OCI-LY7 (cell line): ENCODE results near the gene GPR63.

Experiments used
- CTCF ChIP-seq: fragments of 200-600 bp; sonication (generic); conservative IDR thresholded peaks from 2 replicates; pipeline ENCODE4 v1.5.1; 2014; ENCODE audit warnings: mild to moderate bottlenecking, antibody characterized with exemption, low read length, moderate library complexity, mixed read lengths
- EZH2phosphoT487 ChIP-seq: fragments of 200-600 bp; sonication (generic); IDR thresholded peaks from 2 replicates; pipeline ENCODE4 v1.6.1; 2018; ENCODE audit warnings: low read depth, borderline replicate concordance, mild to moderate bottlenecking, mixed run types, antibody characterized with exemption, low read length, moderate library complexity, mixed read lengths

DNA sequence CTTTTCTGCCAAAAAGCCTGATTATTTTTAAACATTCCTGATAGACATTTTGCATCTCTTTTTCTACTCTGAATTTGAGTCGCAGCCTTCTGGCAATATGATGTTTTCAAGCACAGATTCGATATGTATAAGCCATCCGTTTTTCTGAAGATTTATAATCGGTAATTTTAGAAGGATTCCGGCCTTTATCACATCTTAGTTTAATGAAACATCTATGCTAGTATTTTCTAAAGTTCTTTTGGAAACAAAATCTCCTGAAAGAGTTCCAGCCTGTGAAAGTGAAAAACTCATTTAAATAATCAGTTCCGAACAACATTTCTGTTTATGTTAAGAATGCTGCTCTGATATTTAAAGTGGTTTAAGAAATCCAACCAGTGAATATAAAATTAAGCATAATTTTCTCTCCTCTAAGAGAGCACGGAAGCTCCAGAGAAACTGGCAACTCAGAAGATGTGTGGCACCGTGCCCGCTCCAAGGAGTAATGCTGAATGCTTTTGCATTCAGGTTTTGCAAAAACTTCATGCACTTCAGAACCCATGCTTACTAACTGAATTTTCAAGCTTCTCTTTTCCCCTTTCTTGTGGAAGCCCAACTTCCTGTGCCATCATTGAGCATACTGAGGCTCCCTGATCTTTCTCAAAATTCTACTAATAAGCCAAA, 39.7 kb upstream of the GPR63 start:
- TF ChIP-seq CTCF: no peak
- TF ChIP-seq EZH2phosphoT487: no peak
